HL-60/S4 (cell line): ENCODE measurements around the gene ZDHHC11.
"Not testable (repeated sequence)": the region's sequence is repeated elsewhere in the genome, so short reads cannot be mapped to it uniquely, and the experiment has no call there.

Experiments
- in situ Hi-C: fragments of 300-500 bp; cut with MboI; formaldehyde crosslinking; loops from 2 replicates; pipeline ENCODE4 v1.14.3; 2022; ENCODE audit warnings: low sequenced_read_pairs

Gene ZDHHC11

DNA sequence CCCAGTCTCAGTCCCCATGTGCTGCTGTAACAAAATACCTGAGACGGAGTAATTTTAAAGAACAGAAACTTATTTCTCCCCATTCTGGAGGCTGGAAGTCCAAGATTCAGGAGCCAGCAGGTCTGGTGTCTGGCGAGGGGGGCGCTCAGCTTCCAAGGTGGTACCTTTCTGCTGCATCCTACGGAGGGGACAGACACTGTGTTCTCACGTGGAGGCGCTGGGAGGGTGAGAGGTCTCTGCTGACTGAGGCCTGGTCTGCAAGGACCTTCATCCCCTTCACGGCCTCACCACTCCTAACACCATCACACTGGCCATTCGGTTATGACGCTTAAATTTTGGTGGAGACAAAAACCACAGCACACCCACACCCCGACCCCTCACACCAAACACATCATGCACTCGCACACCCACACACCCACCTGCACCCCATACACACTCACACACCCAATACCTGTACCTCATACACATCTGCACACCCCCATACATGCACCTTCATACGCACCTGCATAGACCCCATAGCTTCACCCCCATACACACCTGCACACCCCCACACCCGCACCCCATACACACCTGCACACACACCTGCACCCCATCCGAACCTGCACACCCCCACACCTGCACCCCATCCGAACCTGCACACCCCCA lies 9.8 kb upstream of the ZDHHC11 start:
- in situ Hi-C loops = no loop called here

DNA sequence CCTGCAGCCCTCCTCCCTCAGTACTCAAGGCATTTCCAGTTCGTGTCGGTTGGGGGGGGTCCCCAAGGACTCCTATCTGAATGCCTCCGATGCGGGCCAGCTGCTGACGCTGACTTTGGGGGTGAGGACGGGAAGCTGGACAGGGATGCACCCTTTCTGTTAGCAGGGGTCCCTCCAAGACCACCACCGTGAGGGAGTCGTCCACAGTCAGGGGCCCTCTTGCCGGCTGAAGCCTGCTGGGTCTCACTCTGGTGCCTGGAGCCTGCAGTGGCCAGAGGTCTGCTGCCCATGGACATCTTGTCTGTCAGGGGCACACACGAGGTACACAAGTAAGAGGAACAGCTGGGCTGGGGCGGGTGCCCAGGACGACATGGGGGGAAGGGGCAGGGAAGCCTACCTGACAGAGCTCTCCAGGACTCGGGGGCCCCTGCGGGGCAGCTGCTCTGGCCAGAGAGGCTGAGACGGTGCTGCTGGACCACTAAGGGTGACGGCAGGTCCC lies 9.1 kb upstream of the ZDHHC11 start:
- in situ Hi-C loops = no loop called here

DNA sequence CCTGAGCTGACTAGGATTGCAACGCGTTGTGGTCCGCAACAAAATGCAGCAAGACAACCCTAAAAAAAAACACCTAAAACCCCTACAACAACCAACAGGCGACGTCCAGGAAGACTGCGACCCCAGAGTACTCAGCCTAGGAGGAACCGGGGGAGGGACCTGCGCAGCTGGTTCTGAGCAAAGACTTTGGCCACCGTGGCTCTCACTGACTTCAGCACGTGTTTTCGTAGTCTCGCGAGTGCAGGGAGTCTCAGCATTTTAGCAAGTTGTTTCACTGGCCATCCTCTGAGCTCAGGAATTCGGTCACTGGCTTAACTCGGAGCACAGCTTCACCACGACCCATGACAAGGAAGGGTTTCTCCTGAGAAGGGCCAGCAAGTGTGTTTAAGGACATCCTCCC lies 8.6 kb upstream of the ZDHHC11 start:
- in situ Hi-C loops = no loop called here

DNA sequence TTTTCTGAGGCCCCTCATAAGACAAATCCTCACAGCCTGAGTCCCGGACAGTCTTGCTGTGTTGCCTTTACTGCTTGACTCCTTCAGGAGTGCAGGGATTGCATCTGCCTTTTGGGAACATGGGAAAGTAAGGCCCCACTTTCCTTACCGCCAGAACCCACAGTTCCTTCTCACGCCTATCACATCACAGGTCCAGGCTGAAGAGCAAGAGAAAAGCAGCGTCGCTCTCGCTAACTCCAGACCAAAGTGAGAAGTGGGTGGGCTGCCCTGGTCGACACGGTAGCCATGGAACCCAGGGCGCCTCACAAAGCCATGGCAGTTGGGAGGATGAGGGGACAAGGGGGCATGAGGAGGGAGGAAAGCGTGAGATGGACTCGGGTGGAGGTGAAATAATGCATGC lies 7.9 kb upstream of the ZDHHC11 start:
- in situ Hi-C loops = no loop called here

DNA sequence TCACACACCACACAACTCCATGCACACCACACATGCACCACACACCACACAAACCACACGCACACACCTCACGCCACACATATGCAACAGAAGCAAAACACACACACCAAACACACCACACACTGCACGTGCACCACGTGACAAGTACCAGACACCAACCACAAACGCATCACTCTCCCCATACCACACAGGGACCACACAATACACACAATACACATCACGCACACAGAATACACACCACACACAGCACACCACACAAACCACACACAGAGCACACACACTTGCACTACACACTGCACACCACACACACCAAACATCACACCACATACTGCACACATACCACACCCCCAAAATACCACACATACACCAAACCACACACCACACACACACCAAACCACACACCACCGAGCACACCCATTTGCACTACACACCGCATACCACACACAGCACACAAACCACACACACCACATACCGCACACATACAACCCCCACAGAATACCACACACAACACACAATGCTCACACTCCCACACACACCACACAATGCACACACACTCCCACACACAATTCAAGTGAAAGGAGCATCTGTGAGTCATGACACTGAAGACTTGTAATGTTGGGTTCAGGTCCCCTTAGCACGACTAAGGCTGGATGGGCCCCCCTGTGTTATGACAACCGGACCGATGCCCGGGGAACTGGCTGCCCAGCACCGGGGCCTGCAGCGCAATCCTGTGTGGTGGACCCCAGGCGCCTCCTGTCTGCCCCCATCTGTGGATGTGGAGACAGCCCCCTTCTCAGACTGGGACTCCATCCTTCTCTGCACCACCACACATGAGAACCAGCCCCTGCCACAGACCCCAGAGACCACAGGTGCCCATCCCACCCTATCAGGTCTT lies 6.0 kb upstream of the ZDHHC11 start:
- in situ Hi-C loops = no loop called here

DNA sequence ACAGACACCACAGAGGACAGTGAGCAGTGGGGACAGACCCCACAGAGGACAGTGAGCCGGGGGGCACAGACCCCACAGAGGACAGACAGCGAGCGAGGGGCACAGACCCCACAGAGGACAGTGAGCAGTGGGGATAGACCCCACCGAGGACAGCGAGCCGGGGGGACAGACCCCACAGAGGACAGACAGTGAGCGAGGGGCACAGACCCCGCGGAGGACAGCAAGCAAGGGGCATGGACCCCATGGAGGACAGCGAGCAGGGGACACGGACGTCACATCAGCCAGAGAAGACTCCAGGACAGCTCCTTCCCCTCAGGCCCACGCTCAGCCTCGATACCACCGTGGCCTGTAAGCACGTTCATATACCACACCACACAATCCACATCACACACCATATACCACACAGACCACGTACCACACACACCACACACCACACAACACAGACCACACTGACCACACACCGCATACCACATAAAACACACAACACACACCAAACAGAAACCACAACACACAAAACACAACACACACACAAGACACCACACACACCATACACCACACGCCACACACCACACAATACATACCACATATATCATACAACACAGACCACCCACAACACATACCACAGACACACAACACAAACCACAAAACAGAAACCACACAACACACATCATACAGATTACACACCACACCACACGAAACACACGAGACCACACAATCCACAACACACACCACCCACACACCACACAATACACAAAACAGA lies 5.2 kb upstream of the ZDHHC11 start:
- in situ Hi-C loops = no loop called here

DNA sequence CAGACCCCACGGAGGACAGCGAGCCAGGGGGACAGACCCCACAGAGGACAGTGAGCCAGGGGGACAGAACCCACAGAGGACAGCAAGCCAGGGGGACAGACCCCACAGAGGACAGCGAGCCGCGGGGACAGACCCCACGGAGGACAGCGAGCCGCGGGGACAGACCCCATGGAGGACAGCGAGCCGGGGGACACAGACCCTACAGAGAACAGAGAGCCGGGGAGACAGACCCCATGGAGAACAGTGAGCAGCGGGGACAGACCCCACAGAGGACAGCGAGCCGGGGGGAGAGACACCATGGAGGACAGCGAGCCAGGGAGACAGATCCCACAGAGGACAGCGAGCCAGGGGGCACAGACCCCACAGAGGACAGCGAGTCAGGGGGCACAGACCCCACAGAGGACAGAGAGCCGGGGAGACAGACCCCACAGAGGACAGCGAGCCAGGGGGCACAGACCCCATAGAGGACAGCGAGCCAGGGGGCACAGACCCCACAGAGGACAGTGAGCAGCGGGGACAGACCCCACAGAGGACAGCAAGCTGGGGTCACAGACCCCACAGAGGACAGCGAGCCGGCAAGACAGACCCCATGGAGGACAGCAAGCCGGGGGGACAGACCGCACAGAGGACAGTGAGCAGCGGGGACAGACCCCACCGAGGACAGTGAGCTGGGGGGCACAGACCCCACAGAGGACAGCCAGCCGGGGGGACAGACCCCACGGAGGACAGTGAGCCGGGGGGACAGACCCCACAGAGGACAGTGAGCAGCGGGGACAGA lies 4.4 kb upstream of the ZDHHC11 start:
- in situ Hi-C loops = no loop called here

DNA sequence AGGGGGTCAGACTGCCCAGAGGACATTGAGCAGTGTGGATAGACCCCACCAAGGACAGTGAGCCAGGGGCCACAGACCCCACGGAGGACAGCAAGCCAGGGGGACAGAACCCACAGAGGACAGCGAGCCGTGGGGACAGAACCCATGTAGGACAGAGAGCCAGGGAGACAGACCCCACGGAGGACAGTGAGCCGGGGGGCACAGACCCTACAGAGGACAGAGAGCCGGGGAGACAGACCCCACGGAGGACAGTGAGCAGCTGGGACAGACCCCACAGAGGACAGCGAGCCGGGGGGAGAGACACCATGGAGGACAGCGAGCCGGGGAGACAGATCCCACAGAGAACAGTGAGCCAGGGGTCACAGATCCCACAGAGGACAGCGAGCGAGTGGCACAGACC lies 3.4 kb upstream of the ZDHHC11 start:
- in situ Hi-C loops = no loop called here

DNA sequence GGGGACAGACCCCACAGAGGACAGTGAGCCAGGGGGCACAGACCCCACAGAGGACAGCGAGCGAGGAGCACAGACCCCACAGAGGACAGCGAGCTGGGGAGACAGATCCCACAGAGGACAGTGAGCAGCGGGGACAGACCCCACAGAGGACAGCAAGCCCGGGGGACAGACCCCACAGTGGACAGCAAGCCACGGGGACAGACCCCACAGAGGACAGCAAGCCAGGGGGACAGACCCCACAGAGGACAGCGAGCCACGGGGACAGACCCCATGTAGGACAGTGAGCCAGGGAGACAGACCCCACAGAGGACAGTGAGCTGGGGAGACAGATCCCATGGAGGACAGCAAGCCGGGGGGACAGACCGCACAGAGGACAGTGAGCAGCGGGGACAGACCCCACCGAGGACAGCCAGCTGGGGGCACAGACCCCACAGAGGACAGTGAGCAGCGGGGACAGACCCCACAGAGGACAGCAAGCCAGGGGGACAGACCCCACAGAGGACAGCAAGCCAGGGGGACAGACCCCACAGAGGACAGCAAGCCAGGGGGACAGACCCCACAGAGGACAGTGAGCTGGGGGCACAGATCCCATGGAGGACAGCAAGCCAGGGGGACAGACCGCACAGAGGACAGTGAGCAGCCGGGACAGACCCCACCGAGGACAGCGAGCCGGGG lies 2.8 kb upstream of the ZDHHC11 start:
- in situ Hi-C loops = not testable (repeated sequence)

DNA sequence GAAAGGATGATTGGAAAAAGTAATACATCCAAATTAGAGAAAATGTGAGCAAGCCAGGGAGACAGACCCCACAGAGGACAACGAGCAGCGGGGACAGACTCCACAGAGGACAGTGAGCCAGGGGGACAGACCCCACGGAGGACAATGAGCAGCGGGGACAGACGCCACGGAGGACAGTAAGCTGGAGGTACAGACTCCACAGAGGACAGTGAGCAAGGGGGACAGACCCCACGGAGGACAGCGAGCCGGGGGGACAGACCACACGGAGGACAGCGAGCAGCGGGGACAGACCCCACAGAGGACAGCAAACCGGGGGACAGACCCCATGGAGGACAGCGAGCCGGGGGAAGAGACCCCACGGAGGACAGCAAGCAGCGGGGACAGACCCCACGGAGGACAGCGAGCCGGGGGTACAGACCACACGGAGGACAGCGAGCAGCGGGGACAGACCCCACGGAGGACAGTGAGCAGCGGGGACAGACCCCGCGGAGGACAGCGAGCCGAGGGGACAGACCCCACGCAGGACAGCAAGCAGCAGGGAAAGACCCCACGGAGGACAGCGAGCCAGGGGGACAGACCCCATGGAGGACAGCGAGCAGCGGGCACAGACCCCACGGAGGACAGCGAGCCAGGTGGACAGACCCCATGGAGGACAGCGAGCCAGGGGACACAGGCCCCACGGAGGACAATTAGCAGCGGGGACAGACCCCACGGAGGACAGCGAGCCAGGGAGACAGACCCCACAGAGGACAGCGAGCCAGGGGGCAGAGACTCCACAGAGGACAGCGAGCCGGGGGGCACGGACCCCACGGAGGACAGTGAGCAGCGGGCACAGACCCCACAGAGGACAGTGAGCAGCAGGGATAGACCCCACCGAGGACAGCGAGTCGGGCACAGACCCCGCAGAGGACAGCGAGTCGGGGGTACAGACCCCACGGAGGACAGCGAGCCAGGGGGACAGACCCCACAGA lies 1.9 kb upstream of the ZDHHC11 start:
- in situ Hi-C loops = no loop called here

DNA sequence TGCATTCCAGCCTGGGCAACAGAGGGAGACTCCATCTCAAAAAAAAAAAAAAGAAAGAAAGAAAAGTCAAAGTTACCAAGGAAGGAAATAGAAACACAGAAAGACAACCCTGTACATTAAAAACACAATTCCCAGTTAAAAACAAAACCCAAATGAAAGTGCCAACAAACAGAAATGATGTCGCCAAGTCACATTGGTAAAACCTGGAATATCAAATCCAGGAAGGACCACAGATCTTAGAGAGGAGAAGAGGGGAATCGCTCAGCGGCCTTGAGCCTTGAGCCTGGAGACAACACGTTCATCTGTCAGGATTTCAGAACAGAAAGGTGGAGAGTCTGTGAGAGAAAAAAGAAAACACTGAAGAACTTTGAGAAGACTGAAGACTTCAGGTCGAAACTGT lies 1.2 kb upstream of the ZDHHC11 start:
- in situ Hi-C loops = no loop called here

DNA sequence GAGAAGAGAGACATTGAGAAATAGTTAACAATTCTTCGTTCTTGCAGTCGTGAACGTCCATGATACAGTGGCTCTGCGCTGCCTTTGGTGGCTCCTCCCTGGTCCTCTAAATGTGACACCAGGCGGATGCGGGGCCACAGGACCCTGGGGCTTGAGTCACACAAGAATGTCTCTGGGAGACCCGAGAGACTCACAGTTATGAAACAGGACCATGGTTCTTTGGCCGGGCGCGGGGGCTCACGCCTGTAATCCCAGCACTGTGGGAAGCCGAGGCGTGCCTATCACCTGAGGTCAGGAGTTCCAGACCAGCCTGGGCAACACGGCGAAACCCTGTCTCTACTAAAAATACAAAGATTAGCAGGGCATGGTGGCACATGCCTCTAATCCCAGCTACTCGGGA lies 767 bp upstream of the ZDHHC11 start:
- in situ Hi-C loops = no loop called here

DNA sequence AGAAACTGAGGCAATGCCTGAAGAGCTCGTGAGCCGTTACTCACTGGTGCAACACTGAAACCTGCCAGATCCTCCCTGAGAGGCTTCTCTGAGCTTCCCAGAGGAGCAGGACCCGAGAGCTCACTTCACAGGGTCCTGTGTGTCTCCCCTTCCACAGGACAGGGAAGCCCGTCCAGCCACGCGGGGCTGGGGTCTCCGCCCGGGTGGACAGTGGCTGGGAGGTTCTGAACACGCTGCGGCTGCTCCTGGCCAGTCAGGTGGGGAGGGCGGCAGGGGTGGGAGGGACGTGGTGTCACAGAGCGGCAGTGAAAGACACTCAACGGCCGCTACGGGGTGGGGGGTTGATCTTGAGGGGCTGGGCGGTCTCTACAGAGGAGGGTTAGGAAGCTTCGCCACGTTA lies 290 bp upstream of the ZDHHC11 start:
- in situ Hi-C loops = no loop called here

DNA sequence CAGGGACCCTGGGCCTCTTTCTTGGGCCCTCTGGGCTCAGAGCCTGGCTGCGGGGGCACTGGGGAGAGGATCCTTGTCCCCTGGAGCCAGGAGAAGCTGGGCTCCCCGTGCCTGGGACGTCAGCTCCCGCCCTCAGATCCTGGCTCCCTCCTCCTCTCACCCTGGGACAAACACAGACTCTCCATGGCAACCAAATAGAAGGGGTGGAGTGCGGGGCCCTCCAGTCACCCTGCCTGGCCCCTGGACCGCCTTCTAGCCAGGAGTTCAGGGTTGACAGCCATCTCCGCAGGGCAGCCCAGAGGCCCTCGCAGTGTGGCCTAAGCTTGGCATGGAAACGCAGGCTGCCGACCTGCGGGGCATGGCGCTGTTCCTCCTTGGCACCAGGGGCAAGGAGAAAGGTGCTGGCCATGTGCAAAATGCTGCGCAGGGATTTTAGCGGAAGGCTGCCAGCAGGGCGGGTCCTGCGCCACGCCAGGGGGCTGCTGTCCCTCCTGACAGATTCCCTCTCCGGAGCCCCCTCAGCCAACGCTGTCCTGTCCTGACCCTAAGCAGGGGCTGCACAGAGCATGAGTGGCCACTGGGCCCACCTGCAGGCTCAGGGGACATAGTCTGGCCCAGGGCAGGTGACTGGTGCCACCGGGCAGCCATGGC lies 1.0 kb downstream of the ZDHHC11 start:
- in situ Hi-C loops = no loop called here

DNA sequence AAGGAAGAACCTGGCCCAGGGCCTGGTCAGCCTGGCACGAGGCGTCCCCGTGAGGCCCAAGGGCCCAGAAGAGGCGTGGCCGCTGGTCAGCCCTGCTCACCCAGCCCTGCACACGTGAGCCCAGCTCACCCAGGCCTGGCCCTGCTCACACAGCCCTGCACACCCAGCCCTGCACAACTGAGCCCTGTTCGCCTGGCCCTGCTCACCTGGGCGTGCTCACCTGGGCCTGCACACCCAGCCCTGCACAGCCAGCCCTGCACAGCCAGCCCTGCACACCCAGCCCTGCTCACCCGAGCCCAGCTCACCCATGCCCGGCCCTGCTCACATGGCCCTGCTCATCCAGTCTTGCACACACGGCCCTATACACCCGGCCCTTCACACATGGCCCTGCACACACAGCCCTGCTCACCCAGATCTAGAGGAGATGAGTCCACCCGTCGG lies 2.1 kb downstream of the ZDHHC11 start:
- in situ Hi-C loops = no loop called here

DNA sequence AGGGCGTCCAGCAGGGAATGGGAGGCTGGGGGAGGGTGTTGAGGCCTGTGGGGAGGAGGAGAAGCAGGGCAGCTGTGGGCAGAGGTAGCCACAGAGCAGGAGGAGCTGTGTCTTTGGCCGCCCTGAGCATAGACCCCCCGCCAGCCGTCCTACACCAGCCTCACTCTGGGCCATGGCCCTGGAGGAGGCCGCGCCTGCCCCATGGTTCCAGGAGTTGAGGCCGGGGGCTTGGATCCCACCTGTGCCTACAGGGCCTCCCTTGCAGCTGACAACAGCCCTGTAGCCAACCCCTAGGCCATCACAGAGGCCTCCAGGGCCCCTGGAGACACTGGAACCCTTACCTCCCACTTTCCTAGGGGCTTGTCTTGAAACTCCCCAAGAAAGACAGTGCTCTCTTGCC lies 3.0 kb downstream of the ZDHHC11 start:
- in situ Hi-C loops = not testable (repeated sequence)

DNA sequence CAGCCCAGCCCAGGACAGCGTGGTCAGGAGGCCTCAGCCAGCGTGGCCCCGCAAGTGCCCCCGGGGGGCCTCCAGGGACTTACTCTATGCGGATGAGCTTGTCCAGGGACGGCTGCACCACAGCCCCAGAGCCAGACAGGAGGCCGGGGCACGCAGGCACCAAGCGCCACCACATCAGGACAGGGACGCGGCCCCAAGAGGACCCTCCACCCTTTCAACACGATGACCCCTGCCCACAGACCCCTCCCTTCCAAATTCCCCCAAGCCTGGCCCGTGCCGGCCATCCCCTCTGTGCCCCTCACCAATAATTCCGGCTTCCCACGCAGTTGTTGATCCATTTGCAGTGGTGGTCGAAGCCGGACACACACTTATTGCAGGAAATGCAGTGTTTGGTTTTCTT lies 3.6 kb downstream of the ZDHHC11 start:
- in situ Hi-C loops = not testable (repeated sequence)

DNA sequence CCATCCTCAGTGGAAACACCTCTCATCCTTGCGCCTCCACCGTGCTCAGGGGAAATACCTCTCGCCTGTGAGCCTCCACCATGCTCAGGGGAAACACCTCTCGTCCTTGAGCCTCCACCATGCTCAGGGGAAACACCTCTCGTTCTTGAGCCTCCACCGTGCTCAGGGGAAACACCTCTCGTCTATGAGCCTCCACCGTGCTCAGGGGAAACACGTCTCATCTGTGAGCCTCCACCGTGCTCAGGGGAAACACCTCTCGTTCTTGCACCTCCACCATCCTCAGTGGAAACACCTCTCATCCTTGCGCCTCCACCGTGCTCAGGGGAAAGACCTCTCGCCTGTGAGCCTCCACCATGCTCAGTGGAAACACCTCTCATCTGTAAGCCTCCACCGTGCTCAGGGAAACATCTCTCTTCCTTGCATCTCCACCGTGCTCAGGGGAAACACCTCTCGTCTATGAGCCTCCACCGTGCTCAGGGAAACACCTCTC lies 4.1 kb downstream of the ZDHHC11 start:
- in situ Hi-C loops = not testable (repeated sequence)
